Stimulated activated CD4-positive, alpha-beta T cell treated with anti-CD3 and anti-CD28 coated beads, Interleukin-1b, Interleukin-23, amount 100 ng/mL, for 24 hours (primary cell): ENCODE data around the gene PPIL3.
"Not testable (repeated sequence)": the region's sequence is repeated elsewhere in the genome, so short reads cannot be mapped to it uniquely, and the experiment has no call there.

Experiments used
- DNase-seq, 4 experiments: peaks; one replicate each; pipeline ENCODE4 v3.0.0-alpha.2; 2020; ENCODE audit warnings: low read depth in 4 of 4, low spot score in 1 of 4

Gene PPIL3

GRCh38 chr2:200888704-200889625, at the start of gene PPIL3, which contains the start of gene NIF3L1:
PPIL3 (minus strand) TSS chr2:200889077; CDS start chr2:200887615, 1,462 bp downstream.
NIF3L1 (plus strand) TSS chr2:200889371; CDS start chr2:200891944, 2,573 bp downstream.
- DNase-seq: peak; percentile 92 to 97 (median 96)

GRCh38 chr2:200930947-200931626, 42.2 kb upstream of the PPIL3 start:
- no peak for DNase-seq

- DNase-seq: no peak
Measured at GRCh38 chr2:200929334-200930249, 40.7 kb upstream of the PPIL3 start.

- DNase-seq: no peak
Measured at GRCh38 chr2:200922439-200922838, 33.6 kb upstream of the PPIL3 start.

DNA sequence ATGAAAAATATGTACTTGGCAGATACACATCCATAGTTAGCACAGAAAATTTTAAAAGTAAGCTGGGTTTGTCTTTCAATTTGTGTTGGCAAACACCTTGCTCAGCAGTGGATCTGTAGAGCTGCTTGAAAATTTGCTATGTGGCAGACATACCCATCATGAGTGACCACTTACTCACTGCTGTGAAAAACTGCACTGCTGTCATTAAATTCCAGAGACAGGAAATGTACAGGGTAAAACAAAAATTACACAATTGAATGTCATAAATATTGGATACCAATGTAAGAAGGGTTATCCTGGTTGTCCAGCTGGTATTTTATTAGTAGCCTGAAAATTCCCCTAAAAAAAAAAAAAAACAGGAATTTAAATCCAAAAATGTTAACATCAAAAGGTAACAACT, 24.8 kb upstream of the PPIL3 start:
- DNase-seq: no peak

DNA sequence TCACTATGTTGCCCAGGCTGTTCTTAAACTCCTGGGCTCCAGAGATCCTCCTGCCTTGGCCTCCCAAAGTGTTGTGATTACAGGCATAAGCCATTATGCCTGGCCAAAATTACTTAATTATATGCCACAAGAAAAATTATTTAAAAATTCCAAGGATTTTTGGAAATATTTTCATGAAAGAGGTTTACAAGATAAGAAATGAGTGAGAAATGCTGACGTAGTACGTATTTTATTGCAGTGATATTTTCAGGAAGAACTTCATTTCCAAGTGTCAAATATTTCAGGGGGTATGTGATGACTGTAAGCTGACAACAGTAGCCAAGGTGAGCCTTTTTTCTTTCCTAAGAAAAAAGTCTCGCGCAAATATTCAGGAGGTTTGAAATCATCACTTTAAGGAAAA, 21.1 kb upstream of the PPIL3 start:
- DNase-seq: no peak

GRCh38 chr2:200905618-200906296, 16.9 kb upstream of the PPIL3 start:
- peak in 1 of 4 experiments; percentile 25 for DNase-seq

DNA sequence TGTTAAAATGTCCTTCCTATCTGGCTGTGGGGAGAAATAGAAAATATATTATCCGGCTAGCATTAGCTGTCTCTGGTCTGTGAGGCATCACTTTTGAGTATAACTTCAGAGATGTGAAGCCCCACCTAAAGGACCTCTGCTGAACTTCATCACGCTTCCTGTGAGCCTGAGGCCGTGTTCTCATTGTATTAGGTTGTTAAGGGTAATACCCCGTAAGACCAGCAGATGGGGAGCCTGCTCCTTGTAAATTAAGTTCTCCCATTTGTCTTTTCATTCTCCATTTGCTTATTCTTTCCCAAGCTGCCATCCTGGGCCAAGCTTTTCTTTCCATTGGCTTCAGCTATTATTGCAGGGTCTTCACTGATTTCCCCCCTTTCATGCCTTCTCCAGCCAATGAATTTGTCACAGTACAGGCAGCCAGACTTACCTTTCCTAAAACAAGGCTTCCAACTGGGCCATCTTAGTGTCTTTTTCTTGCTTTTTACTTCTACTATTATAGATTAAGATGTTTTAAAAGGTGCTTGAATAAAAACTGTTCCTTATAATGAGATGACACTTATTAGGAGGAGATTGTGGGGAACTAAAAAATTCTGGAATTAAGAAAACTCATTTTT, 12.7 kb upstream of the PPIL3 start:
- DNase-seq: peak; percentile 13 to 50 (median 38)

DNA sequence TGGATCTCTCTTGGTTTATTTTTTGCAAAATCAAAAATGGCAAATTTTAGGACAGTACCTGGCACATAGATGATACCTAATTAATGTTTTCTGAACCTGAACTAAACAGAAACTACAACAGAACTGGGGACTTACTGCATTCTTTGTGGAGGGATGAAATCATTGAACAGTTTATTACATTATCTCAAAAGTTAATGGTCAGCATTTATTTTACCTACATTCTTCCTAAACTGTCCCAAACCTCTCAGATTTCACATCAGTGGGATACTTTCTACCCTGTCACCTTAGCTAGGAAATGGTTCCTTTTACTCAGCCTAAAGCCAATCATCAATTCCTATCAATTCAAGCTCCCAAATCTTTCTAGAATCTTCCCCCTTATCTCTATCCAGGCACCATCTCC, 10.6 kb upstream of the PPIL3 start:
- DNase-seq: no peak

GRCh38 chr2:200881715-200882249, 7.1 kb downstream of the PPIL3 start:
- not testable (repeated sequence) for DNase-seq

DNA sequence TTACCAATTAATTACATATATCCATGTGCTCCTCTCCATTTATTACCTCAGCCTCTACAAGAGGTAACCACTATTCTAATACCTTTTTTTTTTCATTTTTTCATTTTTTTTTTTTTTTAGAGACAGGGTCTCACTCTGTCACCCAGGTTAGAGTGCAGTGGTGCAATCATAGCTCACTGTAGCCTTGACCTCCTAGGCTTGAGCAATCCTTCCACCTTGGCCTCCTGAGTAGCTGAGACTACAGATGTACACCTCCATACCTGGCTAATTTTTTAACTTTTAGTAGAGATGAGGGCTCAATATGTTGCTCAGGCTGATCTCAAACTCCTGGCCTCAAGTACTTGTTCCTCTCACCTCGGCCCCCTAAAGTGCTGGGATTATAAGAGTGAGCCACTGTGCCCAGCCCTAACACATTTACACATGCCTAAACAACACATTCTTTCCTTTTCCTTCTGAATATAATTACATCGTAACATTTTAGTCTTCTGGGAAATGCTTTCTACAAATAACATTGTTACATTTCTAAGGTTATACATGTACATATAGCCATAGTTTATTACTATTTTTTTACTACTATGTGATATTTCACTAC, 10.5 kb downstream of the PPIL3 start:
- DNase-seq: no peak

DNA sequence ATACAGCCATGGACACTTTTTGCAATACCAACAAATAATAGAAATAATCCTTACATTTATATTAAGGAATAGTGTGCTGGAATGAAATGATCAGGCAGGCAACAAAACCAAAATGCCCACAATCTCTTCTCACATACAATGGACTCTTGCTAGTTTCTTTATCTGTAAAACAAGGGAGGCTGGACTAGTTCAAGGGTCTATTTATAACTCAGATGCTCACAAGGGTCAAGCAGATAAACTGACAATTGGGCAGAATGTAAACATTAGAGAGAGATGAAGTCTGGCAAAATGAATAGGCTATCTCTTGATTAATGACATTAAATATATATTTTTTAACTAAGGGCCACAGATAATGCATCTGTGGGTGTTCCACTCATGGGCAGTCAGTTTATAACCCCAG, 11.4 kb downstream of the PPIL3 start:
- no peak for DNase-seq

GRCh38 chr2:200873560-200873959, 15.3 kb downstream of the PPIL3 start:
- no peak for DNase-seq

- DNase-seq: no peak
Measured at GRCh38 chr2:200871151-200871550, 17.7 kb downstream of the PPIL3 start.

GRCh38 chr2:200869014-200869413, 19.9 kb downstream of the PPIL3 start:
- DNase-seq: no peak

- peak; percentile 92 to 96 (median 95) for DNase-seq
Measured at GRCh38 chr2:200864176-200865034, 24.5 kb downstream of the PPIL3 start, which contains the start of gene CLK1. CLK1 (minus strand) TSS chr2:200864658; CDS start chr2:200861862, 2,796 bp downstream.

DNA sequence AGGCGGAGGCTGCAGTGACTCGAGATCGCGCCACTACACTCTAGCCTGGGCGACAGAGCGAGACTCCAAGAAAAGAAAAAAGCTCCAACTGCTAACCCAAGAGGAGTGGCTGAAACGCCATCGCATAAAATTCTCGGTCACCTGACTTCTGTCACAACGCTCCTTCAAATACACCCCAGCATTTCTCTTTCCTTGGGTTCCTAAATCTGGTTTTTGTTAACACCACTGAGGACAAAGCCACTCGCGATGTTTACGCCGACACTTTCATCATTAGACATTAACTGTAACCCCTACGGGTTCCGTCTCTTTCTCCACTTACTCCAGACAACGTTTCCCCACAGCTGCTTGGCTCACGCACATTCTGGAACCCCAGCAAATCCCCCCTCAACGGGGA, 25.1 kb downstream of the PPIL3 start:
- DNase-seq: no peak

- peak in 3 of 4 experiments; percentile 43 to 47 (median 46) for DNase-seq
Measured at GRCh38 chr2:200862532-200863000, 26.3 kb downstream of the PPIL3 start.
